HEK293 (cell line): Measurements from ENCODE around the gene SYNGR3.

Experiments used
- CTCF ChIA-PET: fragments of 350-600 bp; formaldehyde crosslinking; extraction: SDS; loops from one replicate; lab custom pipeline; 2021; ENCODE audit warnings: antibody characterized with exemption; lab: Yijun Ruan, JAX
- POLR2A ChIA-PET: fragments of 300-600 bp; formaldehyde crosslinking; extraction: SDS; loops from one replicate; lab custom pipeline; 2020; ENCODE audit warnings: antibody characterized with exemption, inconsistent platforms; lab: Yijun Ruan, JAX
- H3K27ac ChIP-seq: fragments of 200-500 bp; sonication (Bioruptor generic); 2 replicates; pipeline ENCODE4 v1.5.1; 2014; ENCODE audit warnings: low read depth, low read length, control low read depth, inconsistent platforms; ENCODE audit errors: extremely low read depth
- H3K36me3 ChIP-seq, 2 experiments: fragments of 200-500 bp in 1 of 2; sonication (Bioruptor generic) in 1 of 2; 1 replicate in 1 of 2; 2 replicates in 1 of 2; pipeline ENCODE4 v1.5.1; 2014 to 2017; ENCODE audit warnings: inconsistent platforms in 2 of 2, low read length in 2 of 2; ENCODE audit not compliant: control insufficient read depth in 2 of 2, insufficient read depth in 1 of 2
- H3K4me1 ChIP-seq: fragments of 200-500 bp; sonication (Bioruptor generic); 2 replicates; pipeline ENCODE4 v1.5.1; 2014; ENCODE audit warnings: mild to moderate bottlenecking, low read length, inconsistent platforms; ENCODE audit not compliant: control insufficient read depth, insufficient read depth
- H3K4me3 ChIP-seq: 2 replicates; pipeline ENCODE4 v1.5.1; 2011; ENCODE audit warnings: low read depth, mild to moderate bottlenecking, control low read depth, low read length, moderate library complexity
- H3K9me3 ChIP-seq: fragments of 200-500 bp; sonication (Bioruptor generic); 2 replicates; pipeline ENCODE4 v1.5.1; 2014; ENCODE audit warnings: low read depth, low read length, inconsistent platforms; ENCODE audit not compliant: control insufficient read depth, insufficient read depth
- GLI2 ChIP-seq: fragments of 450-650 bp; formaldehyde crosslinking; IDR thresholded peaks from 2 replicates; pipeline ENCODE4; 2017; ENCODE audit warnings: missing biosample characterization, missing genetic modification characterization, low read depth, borderline replicate concordance
- KLF10 ChIP-seq: fragments of 450-650 bp; IDR thresholded peaks from 2 replicates; pipeline ENCODE4 v1.5.1; 2018; ENCODE audit warnings: missing biosample characterization, mild to moderate bottlenecking, missing genetic modification characterization
- KLF7 ChIP-seq: fragments of 450-650 bp; formaldehyde crosslinking; IDR thresholded peaks from 2 replicates; pipeline ENCODE4 v1.5.1; 2016; ENCODE audit warnings: missing biosample characterization, missing genetic modification characterization, borderline replicate concordance
- MEIS1 ChIP-seq: sonication (generic); formaldehyde crosslinking; IDR thresholded peaks from 2 replicates; pipeline ENCODE4 v1.8.1; 2022; ENCODE audit warnings: missing genetic modification reagents, mild to moderate bottlenecking, borderline replicate concordance
- OSR2 ChIP-seq: fragments of 450-650 bp; formaldehyde crosslinking; IDR thresholded peaks from 2 replicates; pipeline ENCODE4 v1.5.1; 2016; ENCODE audit warnings: missing biosample characterization, missing genetic modification characterization
- SP7 ChIP-seq: fragments of 450-650 bp; formaldehyde crosslinking; IDR thresholded peaks from 2 replicates; pipeline ENCODE4 v1.5.1; 2016; ENCODE audit warnings: missing biosample characterization, missing genetic modification characterization
- TCF7L2 ChIP-seq: IDR thresholded peaks from 2 replicates; pipeline ENCODE4 v1.6.1; 2011; ENCODE audit warnings: low read depth, mild to moderate bottlenecking, inconsistent platforms, low read length, moderate library complexity, borderline replicate concordance
- YY1 ChIP-seq: fragments of 450-650 bp; formaldehyde crosslinking; IDR thresholded peaks from 2 replicates; pipeline ENCODE4 v1.5.1; 2018; ENCODE audit warnings: missing biosample characterization, missing genetic modification characterization
- ZBTB17 ChIP-seq: fragments of 450-650 bp; formaldehyde crosslinking; IDR thresholded peaks from 2 replicates; pipeline ENCODE4 v1.5.1; 2016; ENCODE audit warnings: missing biosample characterization, missing genetic modification characterization
- ZBTB20 ChIP-seq: fragments of 450-650 bp; formaldehyde crosslinking; IDR thresholded peaks from 2 replicates; pipeline ENCODE4 v1.5.1; 2016; ENCODE audit warnings: missing biosample characterization, missing genetic modification characterization
- ZBTB8A ChIP-seq: fragments of 450-650 bp; formaldehyde crosslinking; IDR thresholded peaks from 2 replicates; pipeline ENCODE4 v1.5.1; 2016; ENCODE audit warnings: missing biosample characterization, missing genetic modification characterization
- ZEB2 ChIP-seq: fragments of 450-650 bp; formaldehyde crosslinking; IDR thresholded peaks from 2 replicates; pipeline ENCODE4 v1.5.1; 2016; ENCODE audit warnings: missing biosample characterization, missing genetic modification characterization
- ZNF10 ChIP-seq: fragments of 450-650 bp; formaldehyde crosslinking; IDR thresholded peaks from 2 replicates; pipeline ENCODE4 v1.5.1; 2017; ENCODE audit warnings: missing biosample characterization, missing genetic modification characterization
- ZNF133 ChIP-seq: fragments of 450-650 bp; formaldehyde crosslinking; IDR thresholded peaks from 2 replicates; pipeline ENCODE4 v1.5.1; 2016; ENCODE audit warnings: missing biosample characterization, missing genetic modification characterization
- ZNF140 ChIP-seq: fragments of 450-650 bp; formaldehyde crosslinking; IDR thresholded peaks from 2 replicates; pipeline ENCODE4 v1.5.1; 2016; ENCODE audit warnings: missing biosample characterization, missing genetic modification characterization
- ZNF175 ChIP-seq: fragments of 450-650 bp; formaldehyde crosslinking; IDR thresholded peaks from 2 replicates; pipeline ENCODE4 v1.5.1; 2016; ENCODE audit warnings: missing biosample characterization, missing genetic modification characterization
- ZNF221 ChIP-seq: fragments of 450-650 bp; formaldehyde crosslinking; IDR thresholded peaks from 2 replicates; pipeline ENCODE4 v1.5.1; 2017; ENCODE audit warnings: missing biosample characterization, missing genetic modification characterization, borderline replicate concordance
- ZNF324 ChIP-seq: fragments of 450-650 bp; formaldehyde crosslinking; IDR thresholded peaks from 2 replicates; pipeline ENCODE4 v1.5.1; 2016; ENCODE audit warnings: missing biosample characterization, missing genetic modification characterization
- ZNF341 ChIP-seq: fragments of 450-650 bp; formaldehyde crosslinking; IDR thresholded peaks from 2 replicates; pipeline ENCODE4; 2016; ENCODE audit warnings: low read depth, missing biosample characterization, missing genetic modification characterization
- ZNF426 ChIP-seq: fragments of 450-650 bp; formaldehyde crosslinking; IDR thresholded peaks from 2 replicates; pipeline ENCODE4 v1.5.1; 2017; ENCODE audit warnings: missing biosample characterization, missing genetic modification characterization, mild to moderate bottlenecking, inconsistent platforms, moderate library complexity
- ZNF433 ChIP-seq: fragments of 450-650 bp; formaldehyde crosslinking; IDR thresholded peaks from 2 replicates; pipeline ENCODE4 v1.5.1; 2016; ENCODE audit warnings: missing biosample characterization, missing genetic modification characterization, low read depth
- ZNF501 ChIP-seq: fragments of 450-650 bp; formaldehyde crosslinking; IDR thresholded peaks from 2 replicates; pipeline ENCODE4 v1.5.1; 2016; ENCODE audit warnings: missing biosample characterization, missing genetic modification characterization
- ZNF521 ChIP-seq: fragments of 450-650 bp; formaldehyde crosslinking; IDR thresholded peaks from 2 replicates; pipeline ENCODE4 v1.5.1; 2017; ENCODE audit warnings: missing biosample characterization, mild to moderate bottlenecking, missing genetic modification characterization
- ZNF544 ChIP-seq: fragments of 450-650 bp; formaldehyde crosslinking; IDR thresholded peaks from 2 replicates; pipeline ENCODE4 v1.5.0; 2017; ENCODE audit warnings: missing biosample characterization, missing genetic modification characterization
- ZNF571 ChIP-seq: fragments of 450-650 bp; formaldehyde crosslinking; IDR thresholded peaks from 2 replicates; pipeline ENCODE4 v1.5.0; 2017; ENCODE audit warnings: missing biosample characterization, missing genetic modification characterization
- ZNF610 ChIP-seq: fragments of 450-650 bp; formaldehyde crosslinking; IDR thresholded peaks from 2 replicates; pipeline ENCODE4 v1.5.1; 2016; ENCODE audit warnings: missing biosample characterization, missing genetic modification characterization, borderline replicate concordance
- ZNF624 ChIP-seq: fragments of 450-650 bp; formaldehyde crosslinking; IDR thresholded peaks from 2 replicates; pipeline ENCODE4 v1.5.1; 2017; ENCODE audit warnings: missing biosample characterization, missing genetic modification characterization
- ZNF654 ChIP-seq: fragments of 450-650 bp; formaldehyde crosslinking; IDR thresholded peaks from 2 replicates; pipeline ENCODE4 v1.5.1; 2016; ENCODE audit warnings: low read depth, missing biosample characterization, missing genetic modification characterization
- ZNF658 ChIP-seq: fragments of 450-650 bp; formaldehyde crosslinking; IDR thresholded peaks from 2 replicates; pipeline ENCODE4; 2016; ENCODE audit warnings: missing biosample characterization, missing genetic modification characterization
- ZNF777 ChIP-seq: fragments of 450-650 bp; formaldehyde crosslinking; IDR thresholded peaks from 2 replicates; pipeline ENCODE4 v1.5.1; 2017; ENCODE audit warnings: missing biosample characterization, missing genetic modification characterization, borderline replicate concordance
- ZNF791 ChIP-seq: fragments of 450-650 bp; formaldehyde crosslinking; IDR thresholded peaks from 2 replicates; pipeline ENCODE4 v1.5.1; 2016; ENCODE audit warnings: missing biosample characterization, missing genetic modification characterization
- TF ChIP-seq, protein P1 (sequence below): sonication (generic); formaldehyde crosslinking; IDR thresholded peaks from 2 replicates; pipeline ENCODE4 v1.8.1; 2022; ENCODE audit warnings: mild to moderate bottlenecking, moderate library complexity, missing genetic modification reagents
- TF ChIP-seq, protein P2 (sequence below): fragments of 450-650 bp; formaldehyde crosslinking; IDR thresholded peaks from 2 replicates; pipeline ENCODE4 v1.5.1; 2016; ENCODE audit warnings: missing biosample characterization, missing genetic modification characterization, borderline replicate concordance

The SYNGR3 gene

DNA sequence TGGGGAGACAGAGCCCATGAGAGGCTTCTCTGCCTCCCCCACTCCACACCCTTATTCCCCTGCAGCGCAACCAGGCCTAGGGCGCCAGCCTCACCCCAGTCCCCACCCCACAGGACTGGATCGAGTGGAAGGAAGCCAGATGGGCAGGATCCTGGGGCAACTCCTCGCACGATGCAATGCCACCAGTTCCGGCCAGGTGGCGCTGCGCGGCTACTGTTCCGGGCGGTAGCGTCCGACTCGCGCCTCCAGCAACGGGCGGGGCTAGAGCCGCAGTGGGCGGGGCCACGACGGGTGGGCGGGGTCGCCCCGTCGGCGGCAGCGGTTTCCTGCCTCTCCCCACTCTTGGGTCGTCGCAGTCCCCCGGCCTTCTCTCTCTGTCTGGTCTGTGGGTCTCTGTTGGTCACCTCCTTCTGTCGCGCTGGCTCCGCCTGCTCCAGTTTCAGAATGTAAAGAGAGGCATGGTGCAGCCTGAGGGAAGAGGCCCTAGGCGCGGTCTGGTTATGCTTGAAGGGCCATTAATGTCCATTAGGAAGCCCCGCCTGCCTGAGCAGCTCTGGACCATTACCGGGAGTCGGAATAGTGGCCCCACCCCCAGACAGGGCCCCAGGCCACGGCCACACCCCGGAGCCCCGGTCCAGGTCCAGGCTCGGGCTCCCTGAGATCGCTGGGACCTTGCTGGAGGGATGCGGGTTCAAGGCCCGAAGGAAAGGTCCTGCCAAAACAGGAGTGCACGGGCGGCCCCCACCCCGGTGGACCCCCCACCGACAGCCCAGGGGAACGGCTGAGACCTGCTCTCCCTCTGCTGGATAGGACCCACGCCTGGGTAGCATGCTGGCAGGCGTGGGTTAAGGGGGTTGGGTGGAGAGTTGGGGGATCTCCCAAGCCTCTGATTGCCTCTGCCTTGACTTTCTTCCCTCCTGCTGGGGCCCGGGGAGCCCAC lies 33.6 kb downstream of the SYNGR3 start (continued):
- TF ChIP-seq ZNF140 (tag by site-specific recombination): peak; percentile 63; the same call in 1 of the 2 replicates
- peak; percentile 76 for TF ChIP-seq ZBTB20
- peak; percentile 57; the same call in 1 of the 2 replicates for TF ChIP-seq KLF10 (tag by site-specific recombination)
- TF ChIP-seq ZBTB8A (tag by site-specific recombination): 0 out of 2 replicates have a peak, but pooled peaks have one; percentile 36
- TF ChIP-seq ZEB2 (tag by site-specific recombination): peak; percentile 59; the same call in 1 of the 2 replicates
- peak; percentile 42; the same call in 1 of the 2 replicates for TF ChIP-seq ZNF610 (tag by site-specific recombination)
- TF ChIP-seq ZNF426: no peak
- no peak for TF ChIP-seq ZNF791 (tag by site-specific recombination)
- no peak for TF ChIP-seq ZNF571 (tag by site-specific recombination)
- TF ChIP-seq OSR2 (tag by site-specific recombination): peak; percentile 85
- TF ChIP-seq KLF7 (tag by site-specific recombination): 0 out of 2 replicates have a peak, but pooled peaks have one; percentile 14
- no peak for TF ChIP-seq GLI2 (tag by site-specific recombination)
- peak; percentile 97 for TF ChIP-seq ZBTB17 (tag by site-specific recombination)
- no peak for TF ChIP-seq ZNF544 (tag by site-specific recombination)
- peak; percentile 49 for TF ChIP-seq ZNF654 (tag by site-specific recombination)
- peak; percentile 30 for TF ChIP-seq SP7
- peak; percentile 31; the same call in 1 of the 2 replicates for TF ChIP-seq YY1
- 0 out of 2 replicates have a peak, but pooled peaks have one; percentile 8 for TF ChIP-seq ZNF341
- TF ChIP-seq, protein P1, sequence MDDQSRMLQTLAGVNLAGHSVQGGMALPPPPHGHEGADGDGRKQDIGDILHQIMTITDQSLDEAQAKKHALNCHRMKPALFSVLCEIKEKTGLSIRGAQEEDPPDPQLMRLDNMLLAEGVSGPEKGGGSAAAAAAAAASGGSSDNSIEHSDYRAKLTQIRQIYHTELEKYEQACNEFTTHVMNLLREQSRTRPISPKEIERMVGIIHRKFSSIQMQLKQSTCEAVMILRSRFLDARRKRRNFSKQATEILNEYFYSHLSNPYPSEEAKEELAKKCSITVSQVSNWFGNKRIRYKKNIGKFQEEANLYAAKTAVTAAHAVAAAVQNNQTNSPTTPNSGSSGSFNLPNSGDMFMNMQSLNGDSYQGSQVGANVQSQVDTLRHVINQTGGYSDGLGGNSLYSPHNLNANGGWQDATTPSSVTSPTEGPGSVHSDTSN (CRISPR knock-in tag): peak; percentile 83

DNA sequence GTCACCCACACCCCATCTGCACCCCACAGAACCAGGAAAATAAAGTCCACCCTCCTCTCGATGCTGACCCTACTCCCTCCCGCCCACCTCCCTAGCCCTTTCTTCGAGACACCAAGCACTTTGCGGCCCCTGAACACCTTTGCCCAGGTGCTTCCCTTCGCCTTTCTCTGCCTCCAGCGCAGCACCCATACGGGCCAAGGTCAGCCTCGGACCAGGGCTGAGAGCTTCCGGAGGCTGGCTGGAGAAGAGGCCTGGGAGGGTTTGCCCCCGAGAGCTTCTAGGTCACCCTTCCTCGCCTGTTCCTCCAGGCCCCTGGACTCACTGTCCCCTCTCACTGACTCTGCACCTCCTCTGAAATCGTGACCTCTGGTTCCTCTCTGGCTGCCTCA lies 34.3 kb downstream of the SYNGR3 start:
- Histone ChIP-seq H3K4me3 (no peak overlapping the region), H3K4me1 (peaks cover 3% of the 10 kb centered on the region; the same call in 1 of the 2 replicates), H3K9me3 (no peaks in the 10 kb centered on the region), H3K27ac (no peak overlapping the region), H3K36me3 (no peaks in the 10 kb centered on the region)
- POLR2A ChIA-PET: interaction anchor here (1.0 to 3.2 kb wide), 2 partner anchors 113 to 131 kb away, joined by 4 to 18 read pairs; partner anchors contain the start of gene TRAF7
- no peak for TF ChIP-seq ZNF10 (tag by site-specific recombination)
- TF ChIP-seq KLF10 (tag by site-specific recombination): no peak
- no peak for TF ChIP-seq TCF7L2
- no peak for TF ChIP-seq ZNF221 (tag by site-specific recombination)
- no peak for TF ChIP-seq ZNF133 (tag by site-specific recombination)
- no peak for TF ChIP-seq ZNF521 (tag by site-specific recombination)
- no peak for TF ChIP-seq ZNF324 (tag by site-specific recombination)
- TF ChIP-seq ZNF175: no peak
- TF ChIP-seq MEIS1: no peak
- no peak for TF ChIP-seq ZNF624 (tag by site-specific recombination)
- TF ChIP-seq ZNF777: no peak
- TF ChIP-seq, protein P2, sequence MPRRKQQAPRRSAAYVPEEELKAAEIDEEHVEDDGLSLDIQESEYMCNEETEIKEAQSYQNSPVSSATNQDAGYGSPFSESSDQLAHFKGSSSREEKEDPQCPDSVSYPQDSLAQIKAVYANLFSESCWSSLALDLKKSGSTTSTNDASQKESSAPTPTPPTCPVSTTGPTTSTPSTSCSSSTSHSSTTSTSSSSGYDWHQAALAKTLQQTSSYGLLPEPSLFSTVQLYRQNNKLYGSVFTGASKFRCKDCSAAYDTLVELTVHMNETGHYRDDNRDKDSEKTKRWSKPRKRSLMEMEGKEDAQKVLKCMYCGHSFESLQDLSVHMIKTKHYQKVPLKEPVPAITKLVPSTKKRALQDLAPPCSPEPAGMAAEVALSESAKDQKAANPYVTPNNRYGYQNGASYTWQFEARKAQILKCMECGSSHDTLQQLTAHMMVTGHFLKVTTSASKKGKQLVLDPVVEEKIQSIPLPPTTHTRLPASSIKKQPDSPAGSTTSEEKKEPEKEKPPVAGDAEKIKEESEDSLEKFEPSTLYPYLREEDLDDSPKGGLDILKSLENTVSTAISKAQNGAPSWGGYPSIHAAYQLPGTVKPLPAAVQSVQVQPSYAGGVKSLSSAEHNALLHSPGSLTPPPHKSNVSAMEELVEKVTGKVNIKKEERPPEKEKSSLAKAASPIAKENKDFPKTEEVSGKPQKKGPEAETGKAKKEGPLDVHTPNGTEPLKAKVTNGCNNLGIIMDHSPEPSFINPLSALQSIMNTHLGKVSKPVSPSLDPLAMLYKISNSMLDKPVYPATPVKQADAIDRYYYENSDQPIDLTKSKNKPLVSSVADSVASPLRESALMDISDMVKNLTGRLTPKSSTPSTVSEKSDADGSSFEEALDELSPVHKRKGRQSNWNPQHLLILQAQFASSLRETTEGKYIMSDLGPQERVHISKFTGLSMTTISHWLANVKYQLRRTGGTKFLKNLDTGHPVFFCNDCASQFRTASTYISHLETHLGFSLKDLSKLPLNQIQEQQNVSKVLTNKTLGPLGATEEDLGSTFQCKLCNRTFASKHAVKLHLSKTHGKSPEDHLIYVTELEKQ: no peak
- TF ChIP-seq ZNF658 (tag by site-specific recombination): no peak
- no peak for TF ChIP-seq ZNF433
- no peak for TF ChIP-seq ZNF501 (tag by site-specific recombination)
- TF ChIP-seq, all 188 proteins: peak for 0
- CTCF ChIA-PET: interaction anchor here (2.2 to 3.9 kb wide), 3 partner anchors 11 to 130 kb away, joined by 11 to 35 read pairs (median 20); partner anchors contain the start of gene TRAF7
